ENCODE measurements around the gene POLR2L.

POLR2L gene

GRCh38 chr11:848380-848931 lies 6.1 kb upstream of the POLR2L start:
- ATAC-seq, result peak; percentile 25
- TF ChIP-seq CSDC2 (CRISPR knock-in tag; IDR thresholded peaks at IDR 0.05), result no peak
- TF ChIP-seq SNAI2 (CRISPR knock-in tag; IDR thresholded peaks at IDR 0.05), result no peak
- TF ChIP-seq ZNF565 (CRISPR knock-in tag; conservative IDR thresholded peaks at IDR 0.05; ENCODE audit: low read depth), result no peak
- TF ChIP-seq CREB5 (CRISPR knock-in tag; IDR thresholded peaks at IDR 0.05; ENCODE audit: low read depth), result no peak
- TF ChIP-seq ZNF70 (CRISPR knock-in tag; IDR thresholded peaks at IDR 0.05), result no peak
- no peak for TF ChIP-seq RARB (CRISPR knock-in tag; IDR thresholded peaks at IDR 0.05)
- no peak for TF ChIP-seq PATZ1 (CRISPR knock-in tag; IDR thresholded peaks at IDR 0.05; ENCODE audit: borderline replicate concordance)
- TF ChIP-seq CSRNP3 (CRISPR knock-in tag; IDR thresholded peaks at IDR 0.05), result no peak
- TF ChIP-seq ZFP30 (CRISPR knock-in tag; IDR thresholded peaks at IDR 0.05), result no peak
- no peak for TF ChIP-seq TOX (CRISPR knock-in tag; IDR thresholded peaks at IDR 0.05; ENCODE audit: borderline replicate concordance)
- TF ChIP-seq PPARA (CRISPR knock-in tag; IDR thresholded peaks at IDR 0.05; ENCODE audit: borderline replicate concordance), result no peak
- no peak for TF ChIP-seq ISL1 (CRISPR knock-in tag; IDR thresholded peaks at IDR 0.05)

- TF ChIP-seq SNAI2 (CRISPR knock-in tag; IDR thresholded peaks at IDR 0.05), result no peak
- no peak for TF ChIP-seq TOX (CRISPR knock-in tag; IDR thresholded peaks at IDR 0.05; ENCODE audit: borderline replicate concordance)
- no peak for TF ChIP-seq ZFP3 (CRISPR knock-in tag; IDR thresholded peaks at IDR 0.05)
- TF ChIP-seq TSHZ2 (CRISPR knock-in tag; IDR thresholded peaks at IDR 0.05), result no peak
- no peak for TF ChIP-seq ZNF8 (CRISPR knock-in tag; IDR thresholded peaks at IDR 0.05)
- no peak for TF ChIP-seq BACH2 (CRISPR knock-in tag; IDR thresholded peaks at IDR 0.05; ENCODE audit: borderline replicate concordance)
- no peak for ATAC-seq
Measured at GRCh38 chr11:847876-848275, 5.5 kb upstream of the POLR2L start.

- no peak for ATAC-seq
- TF ChIP-seq GLIS3 (CRISPR knock-in tag; IDR thresholded peaks at IDR 0.05) (no peak), POU6F1 (CRISPR knock-in tag; IDR thresholded peaks at IDR 0.05; ENCODE audit: borderline replicate concordance, low read depth) (no peak), CREB5 (CRISPR knock-in tag; IDR thresholded peaks at IDR 0.05; ENCODE audit: low read depth) (no peak), ARNTL (CRISPR knock-in tag; IDR thresholded peaks at IDR 0.05; ENCODE audit: borderline replicate concordance, low read depth) (no peak), RARB (CRISPR knock-in tag; IDR thresholded peaks at IDR 0.05) (no peak), ESRRG (CRISPR knock-in tag; IDR thresholded peaks at IDR 0.05) (no peak), TSHZ2 (CRISPR knock-in tag; IDR thresholded peaks at IDR 0.05) (no peak), SNAI2 (CRISPR knock-in tag; IDR thresholded peaks at IDR 0.05) (no peak), CSRNP3 (CRISPR knock-in tag; IDR thresholded peaks at IDR 0.05) (no peak), ZFP30 (CRISPR knock-in tag; IDR thresholded peaks at IDR 0.05) (no peak), PPARA (CRISPR knock-in tag; IDR thresholded peaks at IDR 0.05; ENCODE audit: borderline replicate concordance) (no peak), ZNF70 (CRISPR knock-in tag; IDR thresholded peaks at IDR 0.05) (no peak), BACH2 (CRISPR knock-in tag; IDR thresholded peaks at IDR 0.05; ENCODE audit: borderline replicate concordance) (no peak), CSDC2 (CRISPR knock-in tag; IDR thresholded peaks at IDR 0.05) (no peak), TCF4 (CRISPR knock-in tag; IDR thresholded peaks at IDR 0.05; ENCODE audit: borderline replicate concordance) (no peak)
Measured at GRCh38 chr11:846496-847098, 4.3 kb upstream of the POLR2L start.

Measured in SK-N-SH treated with all-trans-retinoic acid at 6 μM for 48 hours (cell line).